Activated naive CD8-positive, alpha-beta T cell treated with anti-CD3 and anti-CD28 coated beads, Interleukin-2, amount 10 ng/mL, durations not matched to agents 7 days and 5 days (primary cell): Measurements from ENCODE around the gene NPAS3. TPM values are rescaled to one million over a fixed set of nuclear protein-coding genes. Genes with fewer than 3 reads are reported as not detected.
"Not testable (repeated sequence)": the region's sequence is repeated elsewhere in the genome, so short reads cannot be mapped to it uniquely, and the experiment has no call there.

Experiments
- ATAC-seq: fragments of 150-1000 bp; cut with Tn5 transposase; one replicate; pipeline ENCODE4 v1.10.0; 2021; ENCODE audit warnings: low read depth, moderate library complexity
- POLR2A ChIA-PET: fragments of 350-600 bp; sonication (Branson Sonifier 250); formaldehyde crosslinking; loops from one replicate; lab custom pipeline; 2021; ENCODE audit warnings: antibody characterized with exemption; lab: Charles Lee
- DNase-seq: peaks from one replicate; pipeline ENCODE4 v3.0.0; 2021
- H3K27ac Mint-ChIP-seq: one replicate; pipeline ENCODE4 v1.8.0; 2022; ENCODE audit warnings: mild to moderate bottlenecking, mixed read lengths
- H3K27me3 Mint-ChIP-seq: one replicate; pipeline ENCODE4 v1.8.0; 2022; ENCODE audit warnings: mild to moderate bottlenecking, moderate library complexity, mixed read lengths
- H3K36me3 Mint-ChIP-seq: one replicate; pipeline ENCODE4 v1.8.0; 2021; ENCODE audit warnings: mild to moderate bottlenecking, mixed read lengths
- H3K4me1 Mint-ChIP-seq: one replicate; pipeline ENCODE4 v1.8.0; 2021; ENCODE audit warnings: mixed read lengths
- H3K4me3 Mint-ChIP-seq: one replicate; pipeline ENCODE4 v1.8.0; 2022; ENCODE audit warnings: mild to moderate bottlenecking, moderate library complexity, mixed read lengths
- H3K9me3 Mint-ChIP-seq: one replicate; pipeline ENCODE4 v1.8.0; 2021; ENCODE audit warnings: mixed read lengths
- total RNA-seq, 2 experiments: library from RNA; stranded (reverse); gene quantifications; one replicate each; pipeline ENCODE4 v1.2.3, GENCODE V29; 2021

Gene NPAS3
- total RNA-seq, 2 experiments from 2014 or later, result not detected

- H3K36me3 Mint-ChIP-seq, result no peaks in the 10 kb centered on the region
- no peak for DNase-seq
- ATAC-seq, result no peak
- no peak overlapping the region for H3K27ac Mint-ChIP-seq
- H3K4me1 Mint-ChIP-seq, result no peaks in the 10 kb centered on the region
- no peak overlapping the region for H3K4me3 Mint-ChIP-seq
- H3K9me3 Mint-ChIP-seq, result peaks cover 2% of the 10 kb centered on the region
- no peaks in the 10 kb centered on the region for H3K27me3 Mint-ChIP-seq
- POLR2A ChIA-PET, result no interaction called here
Measured at GRCh38 chr14:33056213-33056612, 117.5 kb downstream of the NPAS3 start.

DNA sequence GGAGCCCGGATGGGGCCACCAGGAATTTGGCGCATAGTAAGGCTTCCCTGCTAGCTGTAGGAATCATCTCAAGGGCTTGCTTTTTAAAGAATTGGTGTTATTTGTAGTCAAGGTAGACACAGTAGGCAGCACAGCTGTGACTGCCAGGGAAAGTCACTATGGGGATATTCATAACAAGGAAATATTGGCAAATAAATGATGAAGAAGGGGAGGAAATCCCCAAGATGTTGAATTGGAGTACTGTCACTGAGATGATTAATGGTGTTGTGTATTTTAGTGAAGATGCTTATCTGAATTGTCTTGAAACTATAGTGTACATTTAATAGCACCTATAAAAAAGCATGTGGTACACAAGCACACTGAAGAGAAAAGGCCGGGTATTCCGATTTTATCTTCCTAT, 118.9 kb downstream of the NPAS3 start:
- H3K9me3 Mint-ChIP-seq, result peaks cover 2% of the 10 kb centered on the region
- DNase-seq, result no peak
- no peak overlapping the region for H3K27ac Mint-ChIP-seq
- ATAC-seq, result no peak
- POLR2A ChIA-PET, result no interaction called here
- H3K4me3 Mint-ChIP-seq, result no peak overlapping the region
- no peaks in the 10 kb centered on the region for H3K4me1 Mint-ChIP-seq
- H3K36me3 Mint-ChIP-seq, result no peaks in the 10 kb centered on the region
- H3K27me3 Mint-ChIP-seq, result no peaks in the 10 kb centered on the region

GRCh38 chr14:33061667-33062325, 123.1 kb downstream of the NPAS3 start:
- DNase-seq, result no peak
- no peak for ATAC-seq
- no peaks in the 10 kb centered on the region for H3K9me3 Mint-ChIP-seq
- no peaks in the 10 kb centered on the region for H3K36me3 Mint-ChIP-seq
- POLR2A ChIA-PET, result no interaction called here
- H3K27me3 Mint-ChIP-seq, result no peaks in the 10 kb centered on the region
- H3K4me3 Mint-ChIP-seq, result no peak overlapping the region
- no peaks in the 10 kb centered on the region for H3K4me1 Mint-ChIP-seq
- H3K27ac Mint-ChIP-seq, result no peak overlapping the region

GRCh38 chr14:33062476-33062875, 123.8 kb downstream of the NPAS3 start:
- POLR2A ChIA-PET, result no interaction called here
- Mint-ChIP-seq H3K36me3 (no peaks in the 10 kb centered on the region), H3K4me3 (no peak overlapping the region), H3K9me3 (no peaks in the 10 kb centered on the region), H3K4me1 (no peaks in the 10 kb centered on the region), H3K27ac (no peak overlapping the region), H3K27me3 (no peaks in the 10 kb centered on the region)
- DNase-seq, result no peak
- no peak for ATAC-seq

GRCh38 chr14:33062881-33063280, 124.2 kb downstream of the NPAS3 start:
- H3K9me3 Mint-ChIP-seq, result no peaks in the 10 kb centered on the region
- no peak for ATAC-seq

GRCh38 chr14:33063521-33063920, 124.8 kb downstream of the NPAS3 start:
- Mint-ChIP-seq H3K4me3 (no peak overlapping the region), H3K27ac (no peak overlapping the region), H3K9me3 (peaks cover 1% of the 10 kb centered on the region), H3K4me1 (no peaks in the 10 kb centered on the region), H3K36me3 (no peaks in the 10 kb centered on the region), H3K27me3 (no peaks in the 10 kb centered on the region)
- DNase-seq (no peak), ATAC-seq (no peak)
- POLR2A ChIA-PET, result no interaction called here

More at GRCh38 chr14:33062881-33063280, 124.2 kb downstream of the NPAS3 start:
- Mint-ChIP-seq H3K36me3 (no peaks in the 10 kb centered on the region), H3K4me3 (no peak overlapping the region), H3K27ac (no peak overlapping the region), H3K27me3 (no peaks in the 10 kb centered on the region), H3K4me1 (no peaks in the 10 kb centered on the region)
- DNase-seq, result no peak
- POLR2A ChIA-PET, result no interaction called here

DNA sequence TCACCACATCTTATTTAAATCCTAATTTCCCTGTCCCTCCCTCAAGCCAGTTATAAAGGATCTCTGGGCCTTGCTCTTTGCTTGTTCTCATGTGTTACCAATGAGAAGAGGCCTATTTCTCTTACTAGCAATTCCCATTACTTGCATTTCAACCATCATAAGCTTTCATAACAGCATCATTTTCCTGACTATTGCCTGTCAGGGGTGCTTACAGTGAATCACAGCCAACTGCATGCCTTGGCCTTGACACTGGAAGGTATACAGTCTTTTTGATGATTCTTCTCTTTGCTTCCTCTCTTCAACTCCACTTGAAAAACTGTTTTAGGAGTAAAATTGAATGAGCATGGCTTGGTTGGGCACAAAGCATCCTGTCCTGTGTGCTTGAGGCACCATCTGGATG, 127.0 kb downstream of the NPAS3 start:
- POLR2A ChIA-PET, result no interaction called here
- Mint-ChIP-seq H3K4me1 (no peaks in the 10 kb centered on the region), H3K36me3 (no peaks in the 10 kb centered on the region), H3K27me3 (no peaks in the 10 kb centered on the region), H3K9me3 (peaks cover 3% of the 10 kb centered on the region), H3K4me3 (no peak overlapping the region), H3K27ac (no peak overlapping the region)
- ATAC-seq (no peak), DNase-seq (no peak)

GRCh38 chr14:33068040-33068439, 129.4 kb downstream of the NPAS3 start:
- no peak overlapping the region for H3K27ac Mint-ChIP-seq

GRCh38 chr14:33068626-33069025, 129.9 kb downstream of the NPAS3 start:
- no peaks in the 10 kb centered on the region for H3K27me3 Mint-ChIP-seq

More at GRCh38 chr14:33068040-33068439, 129.4 kb downstream of the NPAS3 start:
- no peak overlapping the region for H3K4me3 Mint-ChIP-seq
- H3K27me3 Mint-ChIP-seq, result no peaks in the 10 kb centered on the region
- no peaks in the 10 kb centered on the region for H3K4me1 Mint-ChIP-seq
- DNase-seq (no peak), ATAC-seq (no peak)
- peaks cover 3% of the 10 kb centered on the region for H3K9me3 Mint-ChIP-seq
- POLR2A ChIA-PET, result no interaction called here
- H3K36me3 Mint-ChIP-seq, result no peaks in the 10 kb centered on the region

GRCh38 chr14:33070475-33070874, 131.8 kb downstream of the NPAS3 start:
- Mint-ChIP-seq H3K4me1 (no peaks in the 10 kb centered on the region), H3K27ac (no peak overlapping the region), H3K36me3 (no peaks in the 10 kb centered on the region), H3K9me3 (peaks cover 3% of the 10 kb centered on the region), H3K27me3 (no peaks in the 10 kb centered on the region), H3K4me3 (no peak overlapping the region)
- no peak for ATAC-seq
- POLR2A ChIA-PET, result no interaction called here
- DNase-seq, result no peak

More at GRCh38 chr14:33068626-33069025, 129.9 kb downstream of the NPAS3 start:
- ATAC-seq (no peak), DNase-seq (no peak)
- Mint-ChIP-seq H3K4me1 (no peaks in the 10 kb centered on the region), H3K36me3 (no peaks in the 10 kb centered on the region), H3K4me3 (no peak overlapping the region), H3K9me3 (peaks cover 3% of the 10 kb centered on the region), H3K27ac (no peak overlapping the region)
- POLR2A ChIA-PET, result no interaction called here

GRCh38 chr14:33073023-33073422, 134.3 kb downstream of the NPAS3 start:
- H3K27me3 Mint-ChIP-seq, result no peaks in the 10 kb centered on the region
- peaks cover 3% of the 10 kb centered on the region for H3K9me3 Mint-ChIP-seq
- no peaks in the 10 kb centered on the region for H3K36me3 Mint-ChIP-seq
- no peak for ATAC-seq
- no peak overlapping the region for H3K4me3 Mint-ChIP-seq
- H3K27ac Mint-ChIP-seq, result no peak overlapping the region
- POLR2A ChIA-PET, result no interaction called here
- no peak for DNase-seq
- no peaks in the 10 kb centered on the region for H3K4me1 Mint-ChIP-seq

DNA sequence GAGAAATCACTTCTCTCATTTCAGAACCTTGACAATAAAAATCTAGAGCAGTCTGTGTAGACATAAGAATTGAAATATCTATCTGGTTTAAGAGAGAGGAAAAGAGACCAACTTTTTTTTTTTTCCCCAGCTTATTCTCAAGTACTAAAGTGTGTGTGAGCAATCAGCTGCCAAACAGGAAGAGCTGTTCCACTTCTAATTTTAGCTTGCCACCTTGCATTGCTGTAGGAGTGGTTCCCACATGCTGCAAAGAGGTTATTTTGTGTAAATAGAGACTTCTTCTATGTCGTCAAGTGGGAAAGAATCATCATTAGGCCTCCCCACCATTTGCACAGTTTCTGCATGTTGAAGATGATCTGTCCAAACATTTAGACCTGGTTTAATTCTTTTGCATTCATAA, 142.6 kb downstream of the NPAS3 start:
- Mint-ChIP-seq H3K36me3 (no peaks in the 10 kb centered on the region), H3K4me1 (no peaks in the 10 kb centered on the region), H3K27ac (no peak overlapping the region), H3K4me3 (no peak overlapping the region), H3K9me3 (peaks cover 2% of the 10 kb centered on the region), H3K27me3 (no peaks in the 10 kb centered on the region)
- DNase-seq (no peak), ATAC-seq (no peak)
- POLR2A ChIA-PET, result no interaction called here

- Mint-ChIP-seq H3K36me3 (no peaks in the 10 kb centered on the region), H3K4me3 (no peak overlapping the region), H3K4me1 (no peaks in the 10 kb centered on the region), H3K27ac (no peak overlapping the region), H3K27me3 (no peaks in the 10 kb centered on the region), H3K9me3 (peaks cover 7% of the 10 kb centered on the region)
- POLR2A ChIA-PET, result no interaction called here
- DNase-seq, result no peak
- ATAC-seq, result no peak
Measured at GRCh38 chr14:33085799-33086198, 147.1 kb downstream of the NPAS3 start.

GRCh38 chr14:33088274-33088673, 149.6 kb downstream of the NPAS3 start:
- not testable (repeated sequence) for H3K36me3 Mint-ChIP-seq

More at GRCh38 chr14:33088274-33088673, 149.6 kb downstream of the NPAS3 start:
- POLR2A ChIA-PET, H3K4me1 Mint-ChIP-seq, H3K27me3 Mint-ChIP-seq, H3K27ac Mint-ChIP-seq, ATAC-seq, DNase-seq, H3K4me3 Mint-ChIP-seq: not testable (repeated sequence)
- H3K9me3 Mint-ChIP-seq, result peaks cover 14% of the 10 kb centered on the region
